Karpas-422 (cell line): ENCODE measurements around the gene TMED4. TPM values are rescaled to one million over a fixed set of nuclear protein-coding genes. Genes with fewer than 3 reads are reported as not detected.
"Not testable (repeated sequence)": the region's sequence is repeated elsewhere in the genome, so short reads cannot be mapped to it uniquely, and the experiment has no call there.

Experiments
- DNase-seq: peaks from one replicate; pipeline ENCODE4 v3.0.0-alpha.2; 2015
- H2AFZ ChIP-seq: fragments of 200-600 bp; sonication (generic); 2 replicates; pipeline ENCODE4 v1.6.1; 2014; ENCODE audit warnings: antibody characterized with exemption, low read length, mixed read lengths
- H3K27ac ChIP-seq: fragments of 200-600 bp; sonication (generic); 2 replicates; pipeline ENCODE4 v1.5.1; 2014; ENCODE audit warnings: mild to moderate bottlenecking, low read length, moderate library complexity
- H3K27me3 ChIP-seq: fragments of 200-600 bp; sonication (generic); 2 replicates; pipeline ENCODE4 v1.6.1; 2014; ENCODE audit warnings: low read length, mixed read lengths
- H3K36me3 ChIP-seq: fragments of 200-600 bp; sonication (generic); 2 replicates; pipeline ENCODE4 v1.6.1; 2014; ENCODE audit warnings: low read length, mixed read lengths; ENCODE audit not compliant: insufficient read depth
- H3K4me1 ChIP-seq: fragments of 200-600 bp; sonication (generic); 2 replicates; pipeline ENCODE4 v1.6.1; 2014; ENCODE audit warnings: mild to moderate bottlenecking, low read length, mixed read lengths
- H3K4me2 ChIP-seq: fragments of 200-600 bp; sonication (generic); 2 replicates; pipeline ENCODE4 v1.6.1; 2014; ENCODE audit warnings: low read length, low read depth, mild to moderate bottlenecking; ENCODE audit not compliant: poor library complexity, severe bottlenecking
- H3K4me3 ChIP-seq: fragments of 200-600 bp; sonication (generic); 2 replicates; pipeline ENCODE4 v1.5.1; 2014; ENCODE audit warnings: mild to moderate bottlenecking, antibody characterized with exemption, low read length, mixed read lengths
- H3K79me2 ChIP-seq: fragments of 200-600 bp; sonication (generic); 2 replicates; pipeline ENCODE4 v1.6.1; 2014; ENCODE audit warnings: mild to moderate bottlenecking, low read length, mixed read lengths
- H3K9ac ChIP-seq: fragments of 200-600 bp; sonication (generic); 2 replicates; pipeline ENCODE4 v1.6.0; 2014; ENCODE audit warnings: low read length
- H3K9me2 ChIP-seq: fragments of 200-600 bp; sonication (generic), shearing (Covaris generic); replicated peaks from 2 replicates; pipeline ENCODE4 v1.6.0; 2014; ENCODE audit warnings: mild to moderate bottlenecking, low read length, moderate library complexity; ENCODE audit not compliant: insufficient read depth
- H3K9me3 ChIP-seq: fragments of 300-700, 200-600 bp; sonication (generic); 2 replicates; pipeline ENCODE4 v1.6.1; 2014; ENCODE audit warnings: low read length, mixed read lengths
- H4K20me1 ChIP-seq: fragments of 200-600 bp; sonication (generic); 2 replicates; pipeline ENCODE4 v1.6.1; 2014; ENCODE audit warnings: mild to moderate bottlenecking, antibody characterized with exemption, low read length, low read depth; ENCODE audit not compliant: insufficient read depth
- total RNA-seq: library from RNA; depleted of rRNA; stranded (reverse); fragments of >200 nt; shearing (Covaris generic); gene quantifications from 2 replicates; pipeline ENCODE4 v1.2.3, GENCODE V29; 2014; ENCODE audit warnings: low replicate concordance

Gene TMED4
- total RNA-seq, 1 experiment from 2014 or later, result 66.2 TPM

DNA sequence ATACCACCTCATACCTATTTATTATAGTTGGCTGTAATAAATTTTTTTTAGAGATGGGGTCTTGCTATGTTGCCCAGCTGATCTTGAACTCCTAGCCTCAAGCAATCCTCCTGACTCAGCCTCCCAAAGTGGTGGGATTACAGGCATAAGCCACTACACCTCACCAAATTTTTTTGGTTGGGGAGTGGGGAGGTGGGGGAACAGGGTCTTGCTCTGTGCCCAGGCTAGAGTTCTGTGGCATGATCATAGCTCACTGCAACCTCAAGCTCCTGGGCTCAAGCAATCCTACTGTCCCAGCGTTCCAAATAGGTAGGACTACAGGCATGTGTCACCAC lies 20.5 kb upstream of the TMED4 start:
- H3K9me2 ChIP-seq, result no peaks in the 10 kb centered on the region
- H3K27me3 ChIP-seq, result no peaks in the 10 kb centered on the region
- H3K4me3 ChIP-seq, result 0 out of 2 replicates have a peak overlapping the region, but pooled peaks have one; percentile 10
- peak overlapping the region; percentile 59 for H3K4me2 ChIP-seq
- H3K4me1 ChIP-seq, result peaks cover 37% of the 10 kb centered on the region
- DNase-seq, result no peak
- H3K27ac ChIP-seq, result no peak overlapping the region
- H3K36me3 ChIP-seq, result no peaks in the 10 kb centered on the region
- no peaks in the 10 kb centered on the region for H4K20me1 ChIP-seq
- H3K79me2 ChIP-seq, result peaks cover 7% of the 10 kb centered on the region
- H3K9me3 ChIP-seq, result no peaks in the 10 kb centered on the region
- no peak overlapping the region for H3K9ac ChIP-seq
- H2AFZ ChIP-seq, result no peak overlapping the region

DNA sequence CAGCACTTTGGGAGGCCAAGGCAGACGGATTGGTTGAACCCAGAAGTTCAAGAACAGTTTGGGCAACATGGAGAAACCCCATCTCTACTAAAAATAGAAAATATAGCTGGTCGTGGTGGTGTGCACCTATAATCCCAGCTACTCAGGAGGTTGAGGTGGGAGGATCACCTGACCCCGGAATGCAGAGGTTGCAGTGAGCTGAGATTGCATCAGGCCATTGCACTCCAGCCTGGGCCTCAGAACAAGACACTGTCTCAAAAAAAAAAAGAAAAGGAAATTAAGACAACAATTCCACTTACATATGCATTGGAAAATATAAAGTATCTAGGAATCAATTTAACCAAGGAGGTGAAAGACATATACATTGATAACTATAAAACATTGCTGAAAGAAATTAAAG lies 17.2 kb upstream of the TMED4 start:
- Histone ChIP-seq H3K4me3 (no peak overlapping the region), H3K4me1 (peaks cover 25% of the 10 kb centered on the region), H3K27me3 (no peaks in the 10 kb centered on the region), H3K27ac (no peak overlapping the region), H3K9me3 (no peaks in the 10 kb centered on the region), H2AFZ (no peak overlapping the region), H4K20me1 (no peaks in the 10 kb centered on the region), H3K9ac (no peak overlapping the region), H3K79me2 (no peaks in the 10 kb centered on the region), H3K9me2 (no peaks in the 10 kb centered on the region), H3K36me3 (no peaks in the 10 kb centered on the region), H3K4me2 (no peak overlapping the region)
- no peak for DNase-seq

DNA sequence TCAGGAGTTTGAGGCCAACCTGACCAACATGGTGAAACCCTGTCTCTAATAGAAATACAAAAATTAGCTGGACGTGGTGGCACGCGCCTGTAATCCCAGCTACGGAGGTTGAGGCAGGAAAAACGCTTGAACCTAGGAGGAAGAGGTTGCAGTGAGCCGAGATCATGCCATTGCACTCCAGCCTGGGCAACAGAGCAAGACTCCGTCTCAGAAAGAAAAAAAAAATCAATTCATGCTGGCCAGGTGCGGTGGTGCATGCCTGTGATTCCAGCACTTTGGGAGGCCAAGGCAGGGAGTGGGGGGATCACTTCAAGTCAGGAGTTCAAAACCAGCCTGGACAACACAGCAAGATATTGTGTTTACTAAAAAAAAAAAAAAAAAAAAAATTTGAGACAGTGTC lies 15.2 kb upstream of the TMED4 start:
- H3K79me2 ChIP-seq, DNase-seq: not testable (repeated sequence)

DNA sequence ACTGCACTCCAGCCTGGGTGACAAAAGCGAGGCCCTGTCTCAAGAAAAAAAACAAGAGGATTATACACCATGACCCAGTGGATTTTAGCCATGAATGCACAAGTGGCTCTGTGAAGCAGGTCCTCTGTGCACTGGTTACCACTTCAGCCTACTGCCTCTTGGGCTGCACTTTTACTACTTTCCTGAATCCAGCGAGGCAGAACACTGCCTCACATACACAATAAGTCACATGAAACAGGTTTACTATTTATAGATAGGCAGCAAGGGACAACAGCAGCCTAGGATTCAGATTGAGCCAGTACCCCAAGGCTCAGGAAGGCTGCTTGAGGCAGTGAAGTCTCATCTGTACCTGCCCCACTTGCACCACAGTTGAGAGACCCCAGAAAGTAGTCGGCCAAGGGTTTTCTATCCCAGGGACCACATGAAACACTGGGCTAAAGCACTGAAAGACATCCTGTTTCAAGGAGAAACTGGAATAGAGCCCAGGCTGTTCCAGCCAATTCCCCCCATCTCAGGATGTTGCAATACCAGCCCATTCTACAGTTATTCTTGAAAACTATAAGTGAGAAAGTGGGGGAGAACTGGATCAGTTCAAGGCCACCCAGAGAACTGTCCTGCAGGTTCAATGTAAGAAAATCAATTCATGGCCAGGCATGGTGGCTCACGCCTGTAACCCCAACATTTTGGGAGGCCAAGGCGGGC lies 14.1 kb upstream of the TMED4 start:
- no peak overlapping the region for H3K4me3 ChIP-seq
- H3K4me2 ChIP-seq, result no peak overlapping the region
- no peaks in the 10 kb centered on the region for H3K27me3 ChIP-seq
- no peaks in the 10 kb centered on the region for H3K79me2 ChIP-seq
- H3K36me3 ChIP-seq, result no peaks in the 10 kb centered on the region
- no peak for DNase-seq
- no peaks in the 10 kb centered on the region for H3K9me2 ChIP-seq
- no peak overlapping the region for H2AFZ ChIP-seq
- H3K9me3 ChIP-seq, result no peaks in the 10 kb centered on the region
- no peaks in the 10 kb centered on the region for H4K20me1 ChIP-seq
- no peak overlapping the region for H3K9ac ChIP-seq
- no peak overlapping the region for H3K27ac ChIP-seq
- peaks cover 4% of the 10 kb centered on the region for H3K4me1 ChIP-seq

More for the DNA sequence above, 15.2 kb upstream of the TMED4 start:
- H3K9me3 ChIP-seq, H2AFZ ChIP-seq, H3K9me2 ChIP-seq, H3K27ac ChIP-seq, H3K9ac ChIP-seq, H4K20me1 ChIP-seq, H3K36me3 ChIP-seq, H3K4me3 ChIP-seq, H3K27me3 ChIP-seq, H3K4me2 ChIP-seq: not testable (repeated sequence)
- H3K4me1 ChIP-seq, result peaks cover 15% of the 10 kb centered on the region

DNA sequence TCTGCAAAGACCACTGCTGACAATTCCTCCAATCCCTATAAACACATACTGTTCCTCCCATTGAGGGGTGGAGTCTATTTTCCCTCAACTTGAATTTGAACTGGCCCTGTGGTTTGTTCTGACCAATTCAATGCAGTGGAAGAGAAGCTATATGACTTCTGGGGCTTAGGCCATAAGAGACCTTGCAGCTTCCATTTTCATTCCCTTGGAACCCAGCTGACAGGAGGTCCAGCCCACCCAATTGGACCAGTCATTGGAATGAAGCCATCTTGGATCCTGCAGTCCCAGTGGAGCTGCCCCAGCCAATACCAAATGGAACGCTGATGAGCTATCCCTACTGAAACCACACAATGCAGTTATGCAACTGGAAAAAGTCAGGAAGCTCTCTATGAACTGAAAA lies 8.9 kb upstream of the TMED4 start:
- Histone ChIP-seq H3K27ac (no peak overlapping the region), H3K4me2 (no peak overlapping the region), H3K36me3 (no peaks in the 10 kb centered on the region), H3K9me3 (no peaks in the 10 kb centered on the region), H4K20me1 (no peaks in the 10 kb centered on the region), H3K27me3 (no peaks in the 10 kb centered on the region), H3K9ac (no peak overlapping the region), H3K4me3 (no peak overlapping the region), H2AFZ (no peak overlapping the region), H3K79me2 (no peaks in the 10 kb centered on the region), H3K9me2 (no peaks in the 10 kb centered on the region), H3K4me1 (peaks cover 4% of the 10 kb centered on the region)
- DNase-seq, result no peak

DNA sequence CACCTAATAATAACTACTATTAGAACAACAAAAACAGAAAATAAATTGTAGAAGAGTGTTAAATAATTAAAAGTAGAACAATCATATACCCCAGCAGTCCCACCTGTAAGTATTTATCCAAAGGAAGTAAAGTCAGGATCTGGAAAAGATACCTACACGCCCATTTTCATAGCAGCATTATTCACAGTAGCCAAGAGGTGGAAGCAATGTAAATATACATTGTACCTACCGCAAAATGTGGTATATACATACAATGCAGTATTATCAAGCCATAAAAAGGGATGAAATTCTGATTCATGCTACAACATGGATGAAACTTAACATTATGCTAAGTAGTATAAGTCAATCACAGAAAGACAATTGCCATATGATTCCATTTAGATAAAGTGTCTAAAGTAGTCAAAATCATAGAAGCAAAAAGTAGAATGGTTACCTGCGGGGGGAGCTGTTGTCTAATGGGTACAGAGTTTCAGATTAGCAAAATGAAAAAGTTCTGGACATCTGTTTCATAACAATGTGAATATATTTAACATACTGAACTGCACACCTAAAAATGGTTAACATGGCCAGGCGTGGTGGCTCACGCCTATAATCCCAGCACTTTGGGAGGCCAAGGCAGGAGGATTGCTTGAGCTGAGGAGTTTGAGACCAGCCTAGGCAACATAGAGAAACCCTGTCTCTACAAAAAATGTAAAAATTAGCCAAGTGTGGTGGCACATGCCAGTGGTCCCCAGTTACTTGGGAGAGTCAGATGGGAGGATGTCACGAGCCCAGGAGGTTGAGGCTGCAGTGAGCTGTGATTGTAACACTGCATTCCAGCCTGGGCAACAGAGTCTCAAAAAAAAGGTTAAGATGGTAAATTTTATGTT lies 6.0 kb upstream of the TMED4 start:
- peak; percentile 83 for DNase-seq
- peaks cover 5% of the 10 kb centered on the region for H3K4me1 ChIP-seq

DNA sequence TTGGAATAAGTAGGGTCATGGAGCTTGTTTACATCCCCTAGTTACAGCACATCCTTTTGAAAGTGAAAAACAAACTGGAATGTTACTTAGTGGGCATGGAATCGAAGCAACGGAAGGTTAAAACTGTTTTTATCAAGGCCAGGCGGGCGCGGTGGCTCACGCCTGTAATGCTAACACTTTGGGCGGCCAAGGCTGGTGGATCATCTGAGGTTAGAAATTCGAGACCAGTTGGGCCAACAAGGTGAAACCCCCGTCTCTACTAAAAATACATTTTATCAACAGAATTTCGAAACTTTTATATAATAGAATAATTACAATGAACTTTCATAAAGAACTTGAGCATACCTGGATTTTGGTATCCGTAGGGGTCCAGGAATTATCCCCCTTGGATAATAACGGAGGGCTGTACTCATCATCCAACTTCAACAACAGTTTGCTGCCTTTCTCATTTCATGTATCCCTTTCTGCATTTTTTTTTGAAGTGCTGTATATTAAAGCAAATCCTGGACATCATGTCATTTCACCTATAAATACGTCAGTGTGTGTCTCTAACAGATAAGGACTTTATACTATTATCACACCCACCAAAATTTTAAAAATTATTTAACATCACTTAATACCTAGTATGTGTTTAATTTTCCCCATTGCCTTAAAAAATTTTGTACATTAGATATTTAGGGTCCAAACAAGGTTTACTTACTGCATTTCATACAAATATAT lies 1.3 kb upstream of the TMED4 start:
- Histone ChIP-seq H3K9me2 (no peaks in the 10 kb centered on the region), H3K4me3 (peak overlapping the region; percentile 82), H3K27ac (no peak overlapping the region), H3K36me3 (peaks cover 11% of the 10 kb centered on the region), H4K20me1 (no peaks in the 10 kb centered on the region), H3K27me3 (no peaks in the 10 kb centered on the region), H2AFZ (no peak overlapping the region), H3K9me3 (no peaks in the 10 kb centered on the region), H3K4me2 (peak overlapping the region; percentile 98), H3K9ac (peak overlapping the region; percentile 94), H3K4me1 (peaks cover 32% of the 10 kb centered on the region), H3K79me2 (peaks cover 28% of the 10 kb centered on the region)
- no peak for DNase-seq

More for the DNA sequence above, 6.0 kb upstream of the TMED4 start:
- H3K9ac ChIP-seq, result peak overlapping the region; percentile 21; the same call in 1 of the 2 replicates
- H3K4me3 ChIP-seq, result no peak overlapping the region
- H3K27me3 ChIP-seq, result no peaks in the 10 kb centered on the region
- H3K27ac ChIP-seq, result no peak overlapping the region
- no peaks in the 10 kb centered on the region for H3K36me3 ChIP-seq
- no peak overlapping the region for H3K4me2 ChIP-seq
- no peaks in the 10 kb centered on the region for H3K9me2 ChIP-seq
- H3K9me3 ChIP-seq, result no peaks in the 10 kb centered on the region
- no peaks in the 10 kb centered on the region for H3K79me2 ChIP-seq
- H2AFZ ChIP-seq, result peak overlapping the region; percentile 68; the same call in 1 of the 2 replicates
- no peaks in the 10 kb centered on the region for H4K20me1 ChIP-seq
